RWPE1 (cell line): ENCODE results near the gene SSC4D.
"Not testable (repeated sequence)": the region's sequence is repeated elsewhere in the genome, so short reads cannot be mapped to it uniquely, and the experiment has no call there.

ENCODE experiments used
- CTCF ChIA-PET: fragments of 350-600 bp; sonication (Branson Sonifier 250); formaldehyde crosslinking; extraction: SDS; loops from one replicate; lab custom pipeline; 2021; lab: Yijun Ruan, JAX
- POLR2A ChIA-PET: fragments of 400-600 bp; formaldehyde crosslinking; extraction: SDS; loops from one replicate; lab custom pipeline; 2020; ENCODE audit warnings: antibody characterized with exemption; ENCODE audit not compliant: low non-redundant PET; lab: Yijun Ruan, JAX
- DNase-seq: peaks from one replicate; pipeline ENCODE4 v3.0.0; 2012; ENCODE audit warnings: low spot score
- H3K27ac ChIP-seq: fragments of 450-650 bp; 2 replicates; pipeline ENCODE4 v1.5.1; 2017
- TF ChIP-seq, protein P1 (sequence below): fragments of 450-650 bp; conservative IDR thresholded peaks from 2 replicates; pipeline ENCODE4 v1.5.1; 2017; ENCODE audit warnings: low read depth, mild to moderate bottlenecking

The SSC4D gene

DNA sequence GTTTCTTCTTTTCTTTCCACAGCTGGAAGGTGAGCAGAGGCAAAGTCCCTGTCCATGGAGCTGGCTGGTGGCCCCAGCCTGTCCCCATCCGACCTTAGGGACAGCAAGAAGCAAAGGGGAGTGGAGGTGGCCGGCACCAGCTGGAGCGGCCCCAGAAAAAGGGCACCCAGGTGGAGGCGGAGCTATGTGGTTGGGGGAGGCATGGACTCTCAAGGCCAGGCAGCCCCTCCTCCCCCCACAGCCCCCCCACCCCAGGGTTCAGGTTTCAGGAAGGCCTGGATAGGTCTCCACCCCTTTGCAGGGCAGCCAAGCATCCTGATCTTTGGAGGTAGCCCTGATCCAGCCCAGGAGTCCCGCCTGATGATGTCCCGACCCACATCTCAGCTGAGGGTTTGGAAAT lies at the start of gene SSC4D:
Gene SSC4D, minus strand, starts transcription at position 161 of the 400 bp plus-strand sequence. CDS start 5,258 bp downstream, outside the sequence.
- ChIA-PET POLR2A (no interaction called here), CTCF (interaction anchor here (0.6 kb wide), 1 partner anchor 24 kb away, joined by 3 read pairs; no protein-coding TSS in a partner anchor)
- DNase-seq = no peak
- H3K27ac ChIP-seq = peak within 1 kb of the TSS; percentile 42
- TF ChIP-seq, protein P1, sequence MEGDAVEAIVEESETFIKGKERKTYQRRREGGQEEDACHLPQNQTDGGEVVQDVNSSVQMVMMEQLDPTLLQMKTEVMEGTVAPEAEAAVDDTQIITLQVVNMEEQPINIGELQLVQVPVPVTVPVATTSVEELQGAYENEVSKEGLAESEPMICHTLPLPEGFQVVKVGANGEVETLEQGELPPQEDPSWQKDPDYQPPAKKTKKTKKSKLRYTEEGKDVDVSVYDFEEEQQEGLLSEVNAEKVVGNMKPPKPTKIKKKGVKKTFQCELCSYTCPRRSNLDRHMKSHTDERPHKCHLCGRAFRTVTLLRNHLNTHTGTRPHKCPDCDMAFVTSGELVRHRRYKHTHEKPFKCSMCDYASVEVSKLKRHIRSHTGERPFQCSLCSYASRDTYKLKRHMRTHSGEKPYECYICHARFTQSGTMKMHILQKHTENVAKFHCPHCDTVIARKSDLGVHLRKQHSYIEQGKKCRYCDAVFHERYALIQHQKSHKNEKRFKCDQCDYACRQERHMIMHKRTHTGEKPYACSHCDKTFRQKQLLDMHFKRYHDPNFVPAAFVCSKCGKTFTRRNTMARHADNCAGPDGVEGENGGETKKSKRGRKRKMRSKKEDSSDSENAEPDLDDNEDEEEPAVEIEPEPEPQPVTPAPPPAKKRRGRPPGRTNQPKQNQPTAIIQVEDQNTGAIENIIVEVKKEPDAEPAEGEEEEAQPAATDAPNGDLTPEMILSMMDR = no peak

DNA sequence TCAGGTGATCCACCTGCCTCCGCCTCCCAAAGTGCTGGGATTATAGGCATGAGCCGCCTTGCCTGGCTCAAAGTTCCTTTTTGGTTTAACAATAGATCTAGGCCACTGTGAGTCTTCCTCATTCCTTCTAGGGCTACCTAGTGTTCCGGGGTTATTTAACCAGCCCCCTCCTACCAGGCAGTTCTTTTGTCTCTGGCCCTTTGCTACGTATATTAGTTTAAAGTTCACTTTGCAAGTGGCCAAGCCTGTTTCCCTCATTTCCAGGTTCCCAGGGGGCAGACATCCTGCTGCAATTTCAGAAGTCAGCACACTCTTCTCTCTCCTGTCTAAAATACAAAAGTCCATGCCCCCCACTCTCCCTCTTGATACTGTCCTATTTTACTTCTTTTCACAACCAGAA lies 49.0 kb upstream of the SSC4D start:
- CTCF ChIA-PET, DNase-seq, H3K27ac ChIP-seq, POLR2A ChIA-PET: not testable (repeated sequence)

DNA sequence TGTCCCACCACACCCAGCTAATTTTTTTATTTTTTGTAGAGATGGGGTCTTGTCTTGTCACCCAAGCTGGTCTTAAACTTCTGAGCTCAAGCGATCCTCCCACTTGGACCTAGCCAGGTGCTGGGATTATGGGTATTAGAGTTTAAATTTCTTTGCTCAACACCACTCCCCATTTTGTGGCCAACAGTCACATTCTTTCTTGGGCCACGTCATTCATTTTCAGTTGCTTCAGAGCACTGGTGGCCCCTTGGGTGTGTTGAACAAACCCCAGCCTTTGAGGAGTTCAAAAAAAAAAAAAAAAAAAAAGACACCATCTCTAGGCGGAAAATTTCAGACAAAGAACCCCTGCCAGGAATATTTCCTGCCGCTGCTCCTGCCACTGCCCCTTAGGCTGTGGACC lies 47.5 kb upstream of the SSC4D start:
- H3K27ac ChIP-seq, CTCF ChIA-PET, DNase-seq, POLR2A ChIA-PET: not testable (repeated sequence)

DNA sequence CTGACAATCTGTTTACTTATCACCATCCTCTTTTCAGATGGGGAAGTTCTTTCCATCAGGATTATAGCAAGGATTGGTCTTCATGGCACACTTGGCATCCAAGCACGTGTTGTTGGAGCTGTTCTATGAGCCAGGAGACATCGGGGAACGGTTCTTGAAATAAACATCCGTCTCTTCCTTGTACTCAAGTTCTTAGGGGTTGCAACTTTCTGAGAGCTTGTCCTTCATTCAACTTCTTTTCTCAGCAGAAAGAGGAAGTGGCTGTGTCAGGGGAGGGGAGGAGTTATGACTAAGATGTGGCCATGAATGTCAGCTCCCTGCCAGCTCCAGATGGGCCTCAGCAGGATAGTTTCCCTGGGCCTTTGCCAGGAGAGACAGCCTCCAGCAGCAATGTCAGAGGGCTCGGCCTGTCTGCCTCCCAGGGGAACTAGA lies 36.1 kb upstream of the SSC4D start:
- H3K27ac ChIP-seq = peak overlapping the region; percentile 80
- POLR2A ChIA-PET, CTCF ChIA-PET, DNase-seq: not testable (repeated sequence)

DNA sequence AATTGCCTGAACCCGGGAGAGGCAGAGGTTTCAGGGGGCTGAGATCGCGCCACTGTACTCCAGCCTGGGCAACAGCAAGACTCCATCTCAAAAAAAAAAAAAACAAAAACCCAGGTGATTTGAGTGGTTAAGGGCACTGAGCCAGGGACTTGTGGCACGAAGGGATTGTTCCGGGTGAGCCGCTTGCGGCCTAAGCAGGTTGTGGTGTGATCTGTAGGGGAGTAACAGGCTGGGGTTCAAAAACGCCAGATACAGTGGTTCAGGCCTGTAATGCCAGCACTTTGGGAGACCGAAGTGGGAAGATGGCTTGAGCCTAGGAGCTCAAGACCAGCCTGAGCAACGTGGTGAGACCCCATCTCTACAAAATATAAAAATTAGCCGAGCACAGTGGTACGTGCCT lies 34.3 kb upstream of the SSC4D start:
- DNase-seq, POLR2A ChIA-PET, CTCF ChIA-PET: not testable (repeated sequence)
- peak overlapping the region; percentile 80; the same call in 1 of the 2 replicates for H3K27ac ChIP-seq

DNA sequence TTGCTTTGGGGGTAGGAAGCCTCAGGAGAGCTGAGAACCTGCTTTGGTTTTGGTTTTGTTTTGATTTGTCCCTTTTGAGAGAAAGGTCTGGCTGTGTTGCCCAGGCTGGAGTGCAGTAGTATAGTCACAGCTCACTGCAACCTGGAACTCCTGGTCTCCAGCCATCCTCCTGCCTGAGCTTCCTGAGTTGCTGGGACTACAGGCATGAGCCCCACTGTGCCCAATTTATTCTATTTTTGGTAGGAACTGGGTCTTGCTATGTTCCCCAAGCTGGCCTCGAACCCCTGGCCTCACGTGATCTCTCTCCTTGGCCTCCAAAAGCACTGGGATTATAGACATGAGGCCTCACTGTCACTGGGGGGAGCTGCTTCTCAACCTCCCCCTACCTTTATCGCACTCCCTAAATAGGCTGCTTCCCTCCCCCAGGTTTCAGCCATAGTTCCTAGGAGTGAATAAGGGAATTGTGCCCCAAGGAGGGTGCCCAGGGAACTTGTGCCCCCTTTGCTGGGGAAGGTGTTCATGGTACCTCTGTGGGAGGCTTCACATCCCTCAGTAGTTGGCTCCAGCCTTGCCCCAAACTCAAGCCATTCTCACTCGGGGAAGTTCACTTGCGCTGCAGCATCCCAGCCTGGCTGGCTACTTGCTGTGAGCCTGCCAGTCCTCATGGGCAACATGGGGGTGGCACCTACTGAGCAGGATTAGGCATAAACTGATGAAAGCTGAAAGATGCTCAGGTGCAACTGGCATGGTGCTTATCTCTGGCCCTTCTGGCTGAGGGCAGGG lies 33.4 kb upstream of the SSC4D start:
- CTCF ChIA-PET, DNase-seq, POLR2A ChIA-PET: not testable (repeated sequence)
- H3K27ac ChIP-seq = peak overlapping the region; percentile 50

DNA sequence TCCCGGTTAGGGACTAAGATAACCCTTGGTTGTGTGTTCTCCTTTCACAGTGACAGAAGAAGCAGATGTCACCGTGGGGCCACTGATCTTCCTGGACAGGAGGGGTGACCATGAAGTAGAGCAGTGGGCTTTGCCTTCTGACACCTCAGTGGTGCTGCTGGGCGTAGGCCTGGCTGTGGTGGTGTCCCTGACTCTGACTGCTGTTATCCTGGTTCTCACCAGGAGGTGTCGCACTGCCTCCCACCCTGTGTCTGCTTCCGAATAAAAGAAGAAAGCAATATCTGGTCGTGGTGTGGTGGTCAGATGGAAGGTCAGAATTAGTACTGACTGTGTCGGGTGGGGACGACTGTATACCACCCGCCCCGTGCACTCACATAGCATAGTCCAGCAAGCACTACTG lies 32.3 kb upstream of the SSC4D start:
- H3K27ac ChIP-seq, DNase-seq, POLR2A ChIA-PET, CTCF ChIA-PET: not testable (repeated sequence)

DNA sequence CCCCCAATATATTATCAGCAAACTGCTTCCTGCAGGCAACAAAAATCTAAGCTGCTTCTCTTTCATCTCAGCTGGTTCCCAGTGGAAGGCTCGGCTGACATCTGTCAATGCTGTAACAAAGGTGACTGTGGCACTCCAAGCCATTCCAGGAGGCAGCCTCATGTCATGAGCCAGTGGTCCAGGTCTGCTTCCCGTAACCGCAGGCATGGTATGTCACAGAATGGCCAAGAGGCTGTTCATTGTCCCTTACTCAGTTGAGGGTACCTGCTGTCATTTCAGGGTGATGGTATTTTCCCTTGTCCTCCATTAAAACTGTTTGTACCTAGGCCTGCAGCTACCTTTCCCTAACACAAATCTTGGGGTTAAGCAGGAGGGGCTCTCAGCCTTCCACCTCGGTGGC lies 30.9 kb upstream of the SSC4D start:
- H3K27ac ChIP-seq = peak overlapping the region; percentile 59
- POLR2A ChIA-PET, CTCF ChIA-PET, DNase-seq: not testable (repeated sequence)

DNA sequence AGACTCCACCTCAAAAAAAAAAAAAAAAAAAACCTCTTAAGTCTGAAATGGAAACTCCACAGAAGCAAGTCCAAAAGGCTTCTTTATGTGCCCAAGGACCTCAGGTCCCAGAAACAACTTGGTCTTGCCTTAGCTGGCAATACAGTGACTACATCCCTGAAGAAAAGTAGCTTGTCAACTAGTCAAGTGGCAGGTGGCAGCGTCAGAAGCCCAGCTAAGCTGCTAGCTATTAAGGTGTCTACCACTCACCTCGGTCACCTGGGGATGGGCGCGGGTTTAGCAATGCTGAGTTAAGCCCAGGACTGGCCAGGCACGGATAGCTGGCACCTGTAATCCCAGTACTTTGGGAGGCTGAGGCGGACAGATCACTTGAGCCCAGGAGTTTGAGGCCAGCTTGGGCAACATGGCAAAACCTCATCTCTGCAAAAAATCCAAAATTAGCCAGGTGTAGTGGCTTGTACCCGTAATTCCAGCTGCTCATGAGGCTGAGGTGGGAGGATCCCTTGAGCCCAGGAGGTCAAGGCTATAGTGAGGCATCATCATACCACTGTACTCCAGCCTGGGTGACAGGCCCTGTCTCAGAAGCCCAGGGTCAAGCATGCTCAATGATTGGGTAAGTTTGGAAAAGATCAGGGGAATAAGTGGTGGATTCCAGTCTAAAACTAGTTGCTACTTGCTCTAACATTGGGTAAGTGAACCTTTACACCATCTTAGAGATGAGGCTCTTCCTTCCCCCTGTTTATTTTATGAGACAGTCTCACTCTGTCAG lies 29.8 kb upstream of the SSC4D start:
- DNase-seq, POLR2A ChIA-PET, CTCF ChIA-PET: not testable (repeated sequence)
- H3K27ac ChIP-seq = peak overlapping the region; percentile 59

DNA sequence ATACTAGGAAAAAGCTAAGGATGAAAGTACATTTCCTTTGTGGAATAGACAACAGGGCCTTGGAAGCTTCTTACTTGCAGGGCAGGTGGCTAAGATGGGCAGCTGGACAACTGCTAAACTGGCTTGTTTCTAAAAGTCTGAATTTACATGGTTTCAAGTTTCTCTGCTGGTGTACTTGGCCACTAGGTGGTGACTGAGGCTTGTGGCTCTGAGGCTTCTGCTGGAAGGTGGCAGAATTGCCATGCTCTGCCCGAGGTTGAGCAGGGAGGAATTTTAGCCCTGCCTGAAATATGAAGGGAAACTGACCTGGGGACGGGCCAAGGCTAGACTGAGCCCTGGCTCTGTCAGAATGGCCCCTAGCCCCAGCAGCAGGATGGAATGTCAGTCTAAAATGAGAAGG lies 28.4 kb upstream of the SSC4D start:
- H3K27ac ChIP-seq = peak overlapping the region; percentile 78
- POLR2A ChIA-PET, DNase-seq, CTCF ChIA-PET: not testable (repeated sequence)

DNA sequence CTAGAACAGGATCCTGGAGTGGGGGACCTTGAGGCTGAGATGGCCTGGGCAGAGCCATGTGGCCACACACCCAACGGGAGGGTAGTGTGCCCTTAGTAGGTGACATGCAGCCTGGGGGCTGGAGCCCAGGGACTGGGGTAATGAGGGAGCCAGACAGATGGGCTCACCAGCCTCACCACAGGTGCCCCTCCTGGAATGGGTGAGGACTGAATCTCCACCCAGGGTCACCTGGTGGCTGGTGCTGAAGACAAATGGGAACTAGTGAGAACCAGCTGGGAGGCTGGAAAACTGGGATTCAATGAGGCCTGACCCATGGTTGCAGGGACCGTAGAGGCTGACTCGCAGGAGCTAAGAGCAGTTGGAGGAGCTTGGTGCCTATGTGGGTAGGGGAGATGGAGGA lies 21.3 kb upstream of the SSC4D start:
- POLR2A ChIA-PET = no interaction called here
- CTCF ChIA-PET = no interaction called here
- peak overlapping the region; percentile 99 for H3K27ac ChIP-seq
- TF ChIP-seq, protein P1 = no peak
- DNase-seq = no peak
